ENCODE data around the gene NRCAM.
"Not testable (repeated sequence)": the region's sequence is repeated elsewhere in the genome, so short reads cannot be mapped to it uniquely, and the experiment has no call there.

The NRCAM gene

DNA sequence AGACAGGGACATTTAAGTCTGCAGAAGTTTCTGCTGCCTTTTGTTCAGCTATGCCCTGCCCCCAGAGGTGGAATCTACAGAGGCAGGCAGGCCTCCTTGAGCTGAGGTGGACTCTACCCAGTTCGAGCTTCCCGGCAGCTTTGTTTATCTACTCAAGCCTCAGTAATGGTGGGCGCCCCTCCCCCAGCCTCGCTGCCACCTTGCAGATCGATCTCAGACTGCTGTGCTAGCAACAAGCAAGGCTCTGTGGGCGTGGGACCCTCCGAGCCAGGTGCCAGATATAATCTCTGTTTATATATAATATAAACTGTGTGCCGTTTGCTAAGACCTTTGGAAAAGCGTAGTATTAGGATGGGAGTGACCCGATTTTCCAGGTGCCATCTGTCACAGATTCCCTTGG lies 63.1 kb downstream of the NRCAM start:
- not testable (repeated sequence) for DNase-seq

DNA sequence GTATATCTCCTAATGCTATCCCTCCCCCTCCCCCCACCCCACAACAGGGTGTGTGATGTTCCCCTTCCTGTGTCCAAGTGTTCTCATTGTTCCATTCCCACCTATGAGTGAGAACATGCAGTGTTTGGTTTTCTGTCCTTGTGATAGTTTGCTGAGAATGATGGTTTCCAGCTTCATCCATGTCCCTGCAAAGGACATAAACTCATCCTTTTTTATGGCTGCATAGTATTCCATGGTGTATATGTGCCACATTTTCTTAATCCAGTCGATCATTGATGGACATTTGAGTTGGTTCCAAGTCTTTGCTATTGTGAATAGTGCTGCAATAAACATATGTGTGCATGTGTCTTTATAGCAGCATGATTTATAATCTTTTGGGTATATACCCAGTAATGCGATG lies 68.5 kb downstream of the NRCAM start:
- not testable (repeated sequence) for DNase-seq

DNA sequence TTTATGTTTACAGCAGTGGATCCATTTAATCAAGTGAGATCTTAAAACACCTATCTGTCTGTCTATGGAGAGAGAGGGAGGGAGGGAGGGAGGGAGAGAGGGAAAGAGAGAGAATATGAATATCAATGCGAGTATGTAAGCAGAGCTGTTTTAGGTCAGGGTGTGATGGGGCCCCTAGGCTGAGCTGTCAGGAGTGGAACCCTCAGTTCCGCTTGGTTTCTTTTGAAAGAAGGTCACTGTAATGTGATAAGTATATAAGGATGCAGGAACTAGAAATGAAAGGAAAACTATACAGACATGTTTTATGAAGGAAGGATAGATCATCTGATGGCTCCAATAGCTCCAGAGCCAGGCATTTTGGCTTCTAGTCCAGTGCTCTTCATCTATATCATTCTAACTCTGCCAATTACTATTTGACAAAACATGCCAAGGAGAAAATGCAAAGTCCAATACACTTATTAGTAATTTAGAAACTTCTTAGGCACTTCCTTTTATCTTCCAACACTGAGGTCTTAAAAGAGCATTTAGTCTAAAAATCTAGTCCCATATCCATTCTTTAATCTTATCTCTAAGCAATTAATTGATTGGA lies 70.3 kb downstream of the NRCAM start:
- no peak for DNase-seq

DNA sequence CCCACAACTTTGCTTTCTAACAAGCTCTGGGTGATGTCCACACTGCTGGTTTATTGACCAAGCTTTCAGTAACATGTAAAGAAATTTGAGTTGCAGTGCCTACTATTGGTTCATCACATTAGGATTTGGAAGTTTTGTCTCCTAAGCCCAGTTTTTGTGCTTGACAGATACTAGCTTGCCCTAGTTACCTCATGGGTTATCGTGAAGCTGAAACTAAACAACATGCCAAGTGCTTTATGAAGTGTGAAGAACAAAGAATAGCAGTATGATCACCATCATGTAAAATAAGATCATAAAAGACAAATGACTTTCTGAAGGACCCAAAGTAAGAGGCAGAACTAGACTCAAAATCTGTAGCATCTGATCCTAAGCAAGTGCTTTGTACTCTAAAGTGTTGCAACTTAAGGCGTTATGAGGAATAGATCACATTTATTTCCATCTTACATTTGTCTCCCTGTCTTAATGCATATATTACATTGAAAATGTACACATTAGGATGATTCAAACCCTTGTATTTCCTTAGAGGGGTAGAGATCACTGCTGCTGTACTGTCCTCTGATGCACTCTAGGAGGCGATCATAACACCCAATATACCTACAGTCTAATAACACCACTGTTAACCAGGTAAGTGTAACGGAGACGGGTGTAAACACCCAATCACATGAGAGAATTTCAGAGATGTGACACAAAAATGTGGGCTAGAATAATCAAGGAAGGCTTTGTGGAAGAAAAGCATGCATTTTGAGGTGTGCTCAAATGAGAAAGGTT lies 71.3 kb downstream of the NRCAM start:
- no peak for DNase-seq

DNA sequence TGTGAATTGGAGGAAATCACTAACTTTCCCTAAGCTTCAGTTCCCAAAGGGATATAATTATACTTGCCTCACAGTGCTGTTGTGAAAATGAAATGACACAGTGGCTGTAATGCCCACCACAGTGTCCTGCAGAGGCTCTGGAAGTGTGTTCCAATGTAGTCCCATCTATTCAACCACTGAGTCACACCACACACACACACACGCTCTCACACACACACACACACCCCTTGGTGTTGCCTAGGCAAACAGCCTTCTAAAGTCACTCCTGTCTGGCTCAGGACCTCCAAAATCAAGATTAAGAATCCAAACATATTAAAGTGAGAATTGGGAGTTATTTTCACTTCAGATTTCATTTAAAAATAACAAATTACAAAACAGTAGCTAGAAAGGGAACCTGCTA lies 73.3 kb downstream of the NRCAM start:
- DNase-seq: no peak

DNA sequence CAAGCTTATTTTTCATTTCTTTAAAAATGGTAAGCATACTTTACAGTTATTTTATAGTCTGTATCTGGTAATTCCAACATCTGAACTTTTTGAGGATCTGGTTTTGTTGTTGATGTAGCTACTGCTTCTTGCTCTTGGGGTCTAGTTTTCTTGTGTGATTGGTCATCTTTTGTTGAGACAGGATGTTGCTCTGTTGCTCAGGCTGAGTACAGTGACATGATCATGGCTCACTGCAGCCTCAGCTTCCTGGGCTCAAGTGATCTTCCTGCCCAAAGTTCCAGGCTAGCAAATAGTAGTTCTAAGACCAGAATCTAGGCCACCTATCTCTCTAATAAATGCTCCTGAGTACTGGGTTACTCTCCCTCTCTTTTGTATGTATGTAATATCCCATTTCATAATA lies 75.7 kb downstream of the NRCAM start:
- no peak for DNase-seq

DNA sequence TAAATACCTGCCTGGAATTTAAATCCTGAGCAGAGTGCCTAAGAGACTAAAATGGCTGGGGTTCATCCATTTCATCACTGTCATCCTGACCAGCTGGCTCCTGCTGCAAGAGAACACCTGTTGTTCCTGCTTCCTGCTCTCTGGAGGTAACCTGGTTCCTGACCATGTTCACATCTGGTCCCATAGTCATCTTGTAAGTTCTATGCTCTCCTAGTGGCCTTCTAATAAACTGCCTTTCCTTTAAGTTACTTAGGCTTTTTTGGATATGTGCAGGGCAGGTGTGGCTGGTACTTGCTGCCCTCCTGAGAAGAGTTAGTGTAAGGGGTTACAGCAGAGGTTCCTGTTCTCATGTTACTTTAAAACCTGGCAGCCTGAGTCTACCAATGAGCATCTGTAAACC lies 80.0 kb downstream of the NRCAM start:
- no peak for DNase-seq

DNA sequence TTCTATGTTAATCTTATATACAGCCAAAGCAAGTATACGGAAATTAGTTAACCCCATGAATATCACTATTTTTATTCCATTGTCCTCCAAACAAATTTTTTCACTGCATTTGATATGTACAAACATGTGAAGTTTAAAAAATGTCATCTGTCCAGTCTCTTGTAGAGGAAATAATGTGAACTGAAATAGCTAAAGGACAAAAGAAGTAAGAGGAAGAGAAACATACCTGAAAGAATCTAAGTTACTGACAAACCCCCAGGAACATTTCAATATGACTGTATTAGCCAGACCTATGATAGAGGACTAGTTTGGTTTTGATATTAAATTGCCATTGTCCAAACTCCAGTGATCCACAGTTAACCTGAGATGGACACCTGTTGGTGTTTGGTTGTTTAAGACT lies 80.6 kb downstream of the NRCAM start:
- no peak for DNase-seq

DNA sequence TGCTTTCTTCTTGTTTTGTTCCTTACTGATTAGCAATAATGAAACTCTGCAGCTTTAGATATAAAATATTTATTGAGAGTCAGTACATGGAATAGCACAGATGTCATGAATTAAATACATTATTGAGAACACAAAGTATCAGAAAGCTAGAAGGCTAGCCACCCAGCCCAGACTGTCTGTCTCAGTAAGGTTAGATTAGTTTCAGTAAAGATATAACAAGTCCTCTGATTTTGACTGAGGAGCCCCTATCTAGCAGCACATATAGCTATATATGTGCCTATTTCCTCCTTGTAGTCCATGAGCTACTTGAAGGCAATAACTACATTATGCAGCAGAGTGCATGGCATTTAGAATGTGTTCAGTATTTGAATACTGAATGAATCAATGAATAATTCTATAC lies 81.3 kb downstream of the NRCAM start:
- no peak for DNase-seq

DNA sequence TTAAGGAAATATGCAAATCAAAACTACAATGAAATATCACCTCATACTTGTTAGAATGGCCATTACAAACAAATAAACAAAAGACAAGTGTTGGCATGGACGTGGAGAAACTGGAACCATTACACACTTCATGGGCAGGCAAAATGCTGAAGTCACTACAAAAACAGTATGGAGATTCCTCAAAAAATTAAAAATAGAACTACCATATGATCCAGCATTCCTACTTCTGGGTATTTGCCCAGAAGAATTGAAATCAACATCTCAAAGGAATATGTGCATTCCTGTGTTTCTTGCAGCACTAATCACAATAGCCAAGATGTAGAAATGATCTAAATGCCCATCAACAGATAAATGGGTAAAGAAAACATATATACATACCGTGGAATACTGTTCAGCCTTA lies 83.6 kb downstream of the NRCAM start:
- no peak for DNase-seq

DNA sequence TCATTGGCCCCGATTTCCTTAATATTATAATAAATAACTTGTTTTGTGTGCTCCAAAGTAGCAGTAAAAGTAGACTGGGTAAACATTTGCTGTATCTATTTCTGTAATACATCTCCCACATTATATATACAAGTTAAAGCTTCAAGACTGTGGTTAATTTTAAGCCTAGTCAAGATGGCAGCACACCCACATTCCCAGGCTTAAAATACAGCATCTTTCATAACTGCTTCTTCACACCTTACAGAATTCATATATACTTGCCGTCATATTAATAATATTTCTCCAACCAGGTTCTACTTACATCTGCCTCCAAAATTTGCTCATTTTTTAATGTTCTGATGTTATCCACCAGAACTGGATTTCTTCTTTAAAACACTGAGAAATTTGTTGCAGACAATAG lies 85.6 kb downstream of the NRCAM start:
- DNase-seq: no peak

DNA sequence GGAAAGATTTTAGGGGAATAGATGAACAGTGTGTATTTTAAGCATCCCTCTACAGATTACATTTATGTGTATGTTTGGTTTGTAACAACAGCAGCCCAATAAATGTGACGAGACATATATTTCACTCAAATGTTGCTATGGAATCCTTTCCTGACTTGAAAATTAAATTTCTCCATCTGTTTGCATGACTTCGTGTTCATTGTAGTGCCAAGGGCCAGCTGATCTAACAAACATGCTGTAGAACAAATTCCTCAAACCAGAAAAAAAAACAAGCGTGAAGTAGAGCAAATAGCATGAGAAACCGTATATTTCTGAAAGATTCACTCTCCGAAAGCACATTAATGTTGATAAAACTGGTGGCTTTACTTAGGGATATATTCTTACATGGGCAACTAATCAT lies 87.8 kb downstream of the NRCAM start:
- DNase-seq: no peak

DNA sequence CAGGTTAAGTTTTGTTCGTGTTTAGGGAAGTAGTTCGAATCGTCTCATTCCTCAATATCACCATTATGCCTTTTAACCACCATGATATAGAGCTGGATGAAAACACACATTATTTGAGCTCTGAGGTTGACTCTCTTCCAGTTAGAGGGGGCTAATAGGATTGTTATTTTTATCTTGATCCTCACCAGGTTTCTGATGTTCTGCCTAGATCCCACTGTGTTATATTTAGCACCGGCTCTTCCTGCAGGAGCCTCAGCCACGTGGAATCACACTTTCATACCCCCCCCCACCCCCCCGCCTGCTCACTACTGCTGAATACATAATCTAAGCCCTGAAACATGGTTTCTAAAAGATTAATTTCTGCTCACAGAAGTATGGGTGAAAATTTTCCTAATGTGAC lies 88.3 kb downstream of the NRCAM start:
- DNase-seq: no peak

DNA sequence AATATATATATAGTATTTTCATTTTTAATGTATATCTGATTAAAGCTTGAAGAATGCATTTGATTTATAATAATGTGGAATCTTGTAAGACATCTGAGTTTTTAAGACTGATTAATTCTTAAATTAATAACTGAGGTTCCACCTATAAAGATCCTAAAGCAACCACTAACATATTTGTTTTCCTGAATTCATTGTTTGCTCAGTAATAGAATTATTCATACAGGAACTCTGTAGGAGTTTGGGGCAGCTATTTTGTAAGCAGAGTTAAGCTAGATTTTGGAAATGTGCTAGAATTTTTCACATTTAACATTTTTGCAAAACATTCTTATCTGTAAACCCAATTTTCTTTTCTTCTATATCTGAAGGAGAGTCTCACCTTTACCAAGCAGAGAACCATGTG lies 88.9 kb downstream of the NRCAM start:
- no peak for DNase-seq

DNA sequence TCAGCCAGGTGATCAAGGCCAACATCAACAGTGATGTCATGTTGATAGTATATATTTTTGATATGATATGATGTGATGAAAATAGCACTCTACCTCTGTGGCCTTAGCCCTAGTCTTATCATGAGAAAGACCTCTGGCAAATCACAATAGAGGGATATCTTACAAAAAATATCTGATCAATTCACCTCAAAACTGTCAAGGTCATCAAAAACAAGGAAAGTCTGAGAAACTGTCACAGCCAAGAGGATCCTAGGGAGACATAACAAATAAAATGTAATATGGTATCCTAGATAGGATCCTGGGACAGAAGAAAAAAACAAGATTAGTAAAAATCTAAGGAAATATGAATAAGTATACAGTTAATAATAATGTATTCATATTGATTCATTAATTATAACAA lies 92.6 kb downstream of the NRCAM start:
- no peak for DNase-seq

DNA sequence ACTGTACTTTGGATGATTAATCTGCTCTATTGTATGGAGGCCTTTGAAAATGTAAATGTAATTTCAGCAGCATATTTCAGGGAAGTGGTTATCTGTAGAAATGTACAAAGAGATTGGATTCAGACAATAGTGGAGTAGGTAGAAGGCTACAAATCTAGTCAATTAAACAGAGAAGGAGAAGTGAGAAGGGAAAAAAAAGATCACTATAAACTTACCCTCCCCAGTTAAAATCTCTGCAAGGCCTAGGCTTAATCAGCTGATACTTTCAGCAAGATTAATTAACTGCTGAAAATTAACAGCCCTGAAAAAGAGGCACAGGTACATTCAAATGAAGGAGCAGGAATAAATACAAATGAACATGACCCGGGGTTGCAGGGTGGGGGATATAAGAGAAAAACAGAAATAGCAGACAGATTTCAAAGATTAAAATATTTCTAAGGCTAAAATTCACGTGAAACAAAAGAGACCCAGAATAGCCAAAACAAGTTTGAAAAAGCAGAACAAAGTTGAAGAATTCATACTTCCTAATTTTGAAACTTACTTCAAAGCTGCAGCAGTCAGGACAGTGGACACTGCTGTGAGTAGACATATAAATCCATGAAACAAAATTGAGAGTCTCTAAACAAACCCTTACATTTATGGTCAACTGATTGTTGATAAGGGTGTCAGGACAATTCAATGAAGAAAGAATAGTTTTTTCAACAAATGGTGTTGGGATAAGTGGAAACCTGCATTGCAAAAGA lies 96.0 kb downstream of the NRCAM start:
- no peak for DNase-seq

DNA sequence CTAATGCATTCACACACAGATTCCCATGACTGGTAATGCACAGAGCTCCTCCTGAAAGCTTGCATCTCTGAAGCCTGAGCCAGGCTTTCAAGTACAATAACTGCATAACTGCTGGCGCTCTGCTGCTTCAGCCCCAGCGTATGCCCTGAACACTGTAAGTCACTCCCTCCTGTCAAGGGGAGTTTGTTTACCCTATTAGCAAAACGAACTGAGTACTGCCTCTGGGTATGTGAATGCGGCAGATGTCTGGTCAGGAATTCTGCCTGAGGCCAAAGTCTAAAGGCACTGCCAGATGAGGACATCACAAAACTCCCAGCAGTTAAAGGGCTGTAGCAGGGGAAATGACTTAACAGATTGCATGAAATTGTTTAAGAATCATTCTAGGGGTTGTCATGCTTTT lies 97.7 kb downstream of the NRCAM start:
- DNase-seq: no peak

DNA sequence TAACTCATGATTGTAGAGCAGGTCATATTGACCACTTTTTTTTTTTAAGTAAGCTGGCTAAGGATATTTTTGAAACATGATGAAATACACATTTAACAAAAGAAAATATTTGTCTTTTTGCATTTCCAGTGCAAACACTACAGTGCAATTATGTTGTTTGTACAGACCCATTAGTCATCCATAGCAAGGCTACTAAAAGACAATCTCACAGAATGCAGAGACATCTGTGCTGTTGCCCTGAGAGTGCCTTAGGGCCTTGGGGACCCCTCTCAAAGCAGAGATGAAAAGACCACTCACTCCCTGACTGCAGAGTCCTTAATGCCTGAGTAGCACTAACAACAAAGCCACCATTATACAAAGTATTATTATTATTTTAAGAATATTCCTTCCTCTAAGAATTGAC lies 104.5 kb downstream of the NRCAM start:
- no peak for DNase-seq

DNA sequence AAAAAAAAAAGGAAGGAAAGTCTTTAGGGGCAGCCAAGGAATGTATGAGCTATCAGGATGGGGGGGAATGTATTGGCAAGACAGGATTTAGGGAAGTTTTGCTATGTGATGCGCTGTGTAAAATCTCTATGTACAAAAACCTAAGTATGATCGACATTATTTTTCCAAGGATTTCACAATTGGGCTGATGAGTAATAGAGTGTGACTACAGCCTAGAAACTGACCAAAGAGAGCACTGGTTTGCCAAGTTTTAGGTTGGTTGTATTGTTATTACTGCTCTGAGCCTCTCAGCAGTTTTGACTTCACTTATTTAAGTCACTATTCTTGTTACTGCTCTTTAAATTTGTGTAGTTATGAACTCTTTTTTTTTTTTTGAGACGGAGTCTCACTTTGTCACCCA lies 107.3 kb downstream of the NRCAM start:
- no peak for DNase-seq

DNA sequence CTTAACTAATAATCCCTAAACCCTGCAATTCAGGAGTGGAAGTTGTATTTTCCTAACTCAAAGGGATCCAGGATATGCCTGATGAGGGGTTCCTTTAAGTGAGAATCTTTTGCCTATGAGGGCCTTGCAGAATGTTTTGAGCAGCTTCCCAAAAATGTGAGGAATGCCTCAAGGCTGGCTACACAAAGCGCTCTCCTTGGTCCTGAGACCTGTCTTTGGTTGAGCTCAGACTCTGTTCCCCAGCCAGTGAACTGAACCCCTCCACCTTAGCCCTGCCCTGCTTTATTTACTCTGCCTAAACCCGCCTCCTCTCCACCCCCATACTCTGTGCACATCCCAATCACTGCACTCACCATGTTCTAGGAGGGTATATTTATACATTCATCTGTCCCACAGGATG lies 108.6 kb downstream of the NRCAM start:
- no peak for DNase-seq

DNA sequence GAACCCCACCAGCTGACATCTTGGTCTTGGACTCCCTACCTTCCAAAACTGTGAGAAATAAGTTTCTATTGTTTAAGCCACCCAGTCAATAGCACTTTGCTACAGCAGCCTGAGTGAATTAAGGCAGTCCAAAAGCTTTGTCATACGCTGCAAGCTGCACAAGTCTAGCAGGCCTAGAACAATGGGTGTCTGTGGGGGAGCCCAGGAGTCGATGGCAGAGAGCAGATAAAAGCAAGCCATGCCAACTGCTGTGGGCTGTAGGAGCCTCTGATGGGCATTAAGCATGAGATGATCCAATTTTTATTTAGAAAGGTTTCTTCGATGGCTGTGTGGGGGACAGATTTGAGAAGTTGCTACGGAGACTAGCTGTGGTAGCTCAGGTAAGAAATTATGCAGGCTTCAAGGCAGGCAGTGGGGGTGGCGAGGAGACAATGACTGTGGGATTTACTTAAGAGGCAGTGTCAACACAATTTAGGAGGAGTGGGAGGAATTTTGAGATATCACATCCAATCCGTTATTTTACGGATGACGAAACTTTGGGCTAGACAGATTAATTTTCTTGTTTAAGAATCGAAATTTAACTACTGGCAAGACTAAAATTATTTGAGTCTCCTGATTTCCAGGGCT lies 110.4 kb downstream of the NRCAM start:
- DNase-seq: no peak

DNA sequence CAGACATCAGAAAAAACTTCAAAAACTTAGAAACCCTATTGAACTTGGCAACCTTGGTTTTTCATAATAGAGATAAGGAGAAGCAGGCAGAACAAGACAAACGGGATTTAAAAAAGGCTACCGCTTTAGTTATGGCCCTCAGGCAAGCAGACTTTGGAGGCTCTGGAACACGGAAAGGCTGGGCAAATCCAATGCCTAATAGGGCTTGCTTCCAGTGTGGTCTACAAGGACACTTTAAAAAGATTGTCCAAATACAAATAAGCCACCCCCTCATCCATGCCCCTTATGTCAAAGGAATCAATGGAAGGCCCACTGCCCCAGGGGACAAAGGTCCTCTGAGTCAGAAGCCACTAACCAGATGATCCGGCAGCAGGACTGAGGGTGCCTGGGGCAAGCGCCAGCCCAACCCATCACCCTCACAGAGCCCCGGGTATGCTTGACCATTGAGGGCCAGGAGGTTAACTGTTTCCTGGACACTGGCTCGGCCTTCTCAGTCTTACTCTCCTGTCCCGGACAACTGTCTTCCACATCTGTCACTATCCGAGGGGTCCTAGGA lies 115.3 kb downstream of the NRCAM start:
- DNase-seq: no peak

DNA sequence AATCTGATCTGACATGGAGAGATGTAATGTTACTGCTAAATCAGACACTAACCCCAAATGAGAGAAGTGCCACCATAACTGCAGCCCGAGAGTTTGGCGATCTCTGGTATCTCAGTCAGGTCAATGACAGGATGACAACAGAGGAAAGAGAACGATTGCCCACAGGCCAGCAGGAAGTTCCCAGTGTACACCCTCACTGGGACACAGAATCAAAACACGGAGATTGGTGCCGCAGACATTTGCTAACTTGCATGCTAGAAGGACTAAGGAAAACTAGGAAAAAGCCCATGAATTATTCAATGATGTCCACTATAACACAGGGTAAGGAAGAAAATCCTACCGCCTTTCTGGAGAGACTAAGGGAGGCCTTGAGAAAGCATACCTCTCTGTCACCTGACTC lies 115.8 kb downstream of the NRCAM start:
- DNase-seq: not testable (repeated sequence)

Data from activated CD8-positive, alpha-beta memory T cell treated with anti-CD3 and anti-CD28 coated beads, Interleukin-2, amount 50 U/mL, for 4 hours (primary cell).